IMR-90 (cell line): ENCODE data around the gene VAMP3. TPM values are rescaled to one million over a fixed set of nuclear protein-coding genes. Genes with fewer than 3 reads are reported as not detected.

ENCODE experiments used
- ATAC-seq: fragments of 200-7000 bp; cut with Tn5 transposase; 2 replicates; pipeline ENCODE4 v1.9.1; 2020; ENCODE audit warnings: low read depth, mild to moderate bottlenecking, moderate library complexity
- BruUV-seq: library from RNA; stranded (reverse); fragments of 400-500 nt; replicated peaks from 2 replicates; lab custom pipeline; 2021; lab: Mats Ljungman, UMichigan
- CTCF ChIA-PET: fragments of 300-600 bp; formaldehyde crosslinking; extraction: SDS; loops from one replicate; lab custom pipeline; 2021; ENCODE audit warnings: antibody characterized with exemption; lab: Yijun Ruan, JAX
- POLR2A ChIA-PET: fragments of 300-600 bp; sonication (Branson Sonifier 250); formaldehyde crosslinking; loops from one replicate; lab custom pipeline; 2022; ENCODE audit warnings: antibody characterized with exemption; ENCODE audit not compliant: unreplicated experiment; lab: Charles Lee
- DNase-seq: peaks from one replicate; pipeline ENCODE4 v3.0.0; 2013
- H2AFZ ChIP-seq: replicated peaks from 2 replicates; pipeline ENCODE3; 2013; ENCODE audit warnings: low read length, mild to moderate bottlenecking; ENCODE audit not compliant: poor library complexity
- H2AK5ac ChIP-seq: 2 replicates; pipeline ENCODE4 v1.6.1; 2013; ENCODE audit warnings: low read depth, low read length, inconsistent platforms
- H2AK9ac ChIP-seq: replicated peaks from 2 replicates; pipeline ENCODE3; 2013; ENCODE audit warnings: mild to moderate bottlenecking, low read depth, low read length, moderate library complexity; ENCODE audit not compliant: poor library complexity
- H2BK120ac ChIP-seq: 2 replicates; pipeline ENCODE4 v1.6.1; 2013; ENCODE audit warnings: low read depth, low read length, inconsistent platforms
- H2BK15ac ChIP-seq: 3 replicates; pipeline ENCODE4 v1.6.1; 2013; ENCODE audit warnings: low read depth, low read length, inconsistent platforms
- H2BK20ac ChIP-seq: 2 replicates; pipeline ENCODE4 v1.6.1; 2013; ENCODE audit warnings: low read depth, mild to moderate bottlenecking, inconsistent platforms, low read length, moderate library complexity
- H2BK5ac ChIP-seq: 2 replicates; pipeline ENCODE4 v1.6.1; 2013; ENCODE audit warnings: mild to moderate bottlenecking, low read depth, low read length, inconsistent platforms; ENCODE audit not compliant: poor library complexity, severe bottlenecking
- H3K14ac ChIP-seq: replicated peaks from 2 replicates; pipeline ENCODE4 v1.6.1; 2013; ENCODE audit warnings: low read depth, low read length, inconsistent platforms
- H3K18ac ChIP-seq: 2 replicates; pipeline ENCODE4 v1.6.1; 2013; ENCODE audit warnings: low read depth, low read length, control low read depth
- H3K23ac ChIP-seq: 2 replicates; pipeline ENCODE4 v1.6.1; 2013; ENCODE audit warnings: low read depth, low read length, inconsistent platforms
- H3K27ac ChIP-seq: 2 replicates; pipeline ENCODE4 v1.5.1; 2013; ENCODE audit warnings: mild to moderate bottlenecking, control low read depth, low read length; ENCODE audit not compliant: insufficient read depth
- H3K27me3 ChIP-seq: 2 replicates; pipeline ENCODE4 v1.6.1; 2013; ENCODE audit warnings: low read length; ENCODE audit not compliant: control insufficient read depth, insufficient read depth
- H3K36me3 ChIP-seq: 2 replicates; pipeline ENCODE4 v1.6.1; 2013; ENCODE audit warnings: low read length, mixed read lengths; ENCODE audit not compliant: control insufficient read depth, insufficient read depth
- H3K4ac ChIP-seq: 2 replicates; pipeline ENCODE4 v1.6.1; 2013; ENCODE audit warnings: low read depth, low read length, inconsistent platforms
- H3K4me1 ChIP-seq: 2 replicates; pipeline ENCODE4 v1.6.1; 2013; ENCODE audit warnings: low read length, mixed read lengths; ENCODE audit not compliant: control insufficient read depth, insufficient read depth
- H3K4me2 ChIP-seq: 2 replicates; pipeline ENCODE4 v1.6.1; 2013; ENCODE audit warnings: low read depth, mild to moderate bottlenecking, control low read depth, low read length, moderate library complexity
- H3K4me3 ChIP-seq: 2 replicates; pipeline ENCODE4 v1.5.1; 2013; ENCODE audit warnings: low read depth, mild to moderate bottlenecking, control low read depth, low read length, moderate library complexity; ENCODE audit not compliant: insufficient read depth
- H3K56ac ChIP-seq: 2 replicates; pipeline ENCODE4 v1.6.1; 2013; ENCODE audit warnings: low read length, inconsistent platforms; ENCODE audit not compliant: insufficient read depth; ENCODE audit errors: extremely low read depth
- H3K79me1 ChIP-seq, 2 experiments: 2 replicates each; pipeline ENCODE4 v1.6.1; 2013; ENCODE audit warnings: low read length in 2 of 2, inconsistent platforms in 1 of 2, low read depth in 1 of 2
- H3K9ac ChIP-seq: 2 replicates; pipeline ENCODE4 v1.6.1; 2013; ENCODE audit warnings: low read depth, low read length, control low read depth
- H3K9me1 ChIP-seq: 2 replicates; pipeline ENCODE4 v1.6.1; 2013; ENCODE audit warnings: low read length, inconsistent platforms; ENCODE audit not compliant: insufficient read depth
- H3K9me3 ChIP-seq: 2 replicates; pipeline ENCODE4 v1.6.1; 2013; ENCODE audit warnings: low read length; ENCODE audit not compliant: control insufficient read depth, insufficient read depth
- H4K20me1 ChIP-seq: 2 replicates; pipeline ENCODE4 v1.6.1; 2013; ENCODE audit warnings: low read length, inconsistent platforms; ENCODE audit not compliant: insufficient read depth
- H4K5ac ChIP-seq: 2 replicates; pipeline ENCODE4 v1.6.1; 2013; ENCODE audit warnings: mild to moderate bottlenecking, low read depth, low read length, control low read depth
- H4K8ac ChIP-seq, 2 experiments: 2 replicates each; pipeline ENCODE4 v1.6.1; 2013; ENCODE audit warnings: low read depth in 2 of 2, low read length in 2 of 2, control low read depth in 1 of 2, inconsistent platforms in 1 of 2
- H4K91ac ChIP-seq: 2 replicates; pipeline ENCODE4 v1.6.1; 2013; ENCODE audit warnings: low read depth, low read length, inconsistent platforms; ENCODE audit not compliant: insufficient read depth
- BHLHE40 ChIP-seq: fragments of 150-350 bp; IDR thresholded peaks from 2 replicates; pipeline ENCODE4 v1.6.1; 2016; ENCODE audit warnings: mild to moderate bottlenecking, low read depth, low read length
- CEBPB ChIP-seq: IDR thresholded peaks from 2 replicates; pipeline ENCODE4 v1.6.1; 2012; ENCODE audit warnings: low read depth, low read length, improper control_type of control experiment
- CHD1 ChIP-seq: IDR thresholded peaks from 2 replicates; pipeline ENCODE4 v1.6.1; 2012; ENCODE audit warnings: low read depth, low read length, improper control_type of control experiment
- ELK1 ChIP-seq: fragments of 150-350 bp; IDR thresholded peaks from 2 replicates; pipeline ENCODE4 v1.6.1; 2016; ENCODE audit warnings: low read depth, mild to moderate bottlenecking, low read length, moderate library complexity, borderline replicate concordance
- FOS ChIP-seq: fragments of 150-350 bp; IDR thresholded peaks from 2 replicates; pipeline ENCODE4 v1.6.1; 2016; ENCODE audit warnings: low read depth, low read length
- MAFK ChIP-seq: IDR thresholded peaks from 2 replicates; pipeline ENCODE4 v1.6.1; 2012; ENCODE audit warnings: low read depth, low read length, improper control_type of control experiment
- MAZ ChIP-seq: IDR thresholded peaks from 2 replicates; pipeline ENCODE4 v1.6.1; 2012; ENCODE audit warnings: low read depth, mild to moderate bottlenecking, low read length, improper control_type of control experiment, moderate library complexity, borderline replicate concordance
- MXI1 ChIP-seq: IDR thresholded peaks from 2 replicates; pipeline ENCODE4 v1.6.1; 2012; ENCODE audit warnings: low read depth, mild to moderate bottlenecking, low read length, moderate library complexity, borderline replicate concordance
- NFE2L2 ChIP-seq: fragments of 150-350 bp; IDR thresholded peaks from 2 replicates; pipeline ENCODE4 v1.6.1; 2016; ENCODE audit warnings: low read depth, mild to moderate bottlenecking, low read length
- POLR2A ChIP-seq: IDR thresholded peaks from 2 replicates; pipeline ENCODE4 v1.6.1; 2012; ENCODE audit warnings: mild to moderate bottlenecking, low read depth, low read length
- RAD21 ChIP-seq: IDR thresholded peaks from 2 replicates; pipeline ENCODE4 v1.6.1; 2012; ENCODE audit warnings: low read length, improper control_type of control experiment
- RCOR1 ChIP-seq: IDR thresholded peaks from 2 replicates; pipeline ENCODE4 v1.6.1; 2012; ENCODE audit warnings: mild to moderate bottlenecking, low read length, improper control_type of control experiment; ENCODE audit not compliant: insufficient replicate concordance
- RFX5 ChIP-seq: IDR thresholded peaks from 2 replicates; pipeline ENCODE4 v1.8.0; 2012; ENCODE audit warnings: low read depth, mild to moderate bottlenecking, low read length, moderate library complexity
- SMC3 ChIP-seq: fragments of 150-350 bp; IDR thresholded peaks from 2 replicates; pipeline ENCODE4 v1.6.1; 2016; ENCODE audit warnings: low read depth, mild to moderate bottlenecking, antibody characterized with exemption, low read length, moderate library complexity
- WGBS, 2 experiments: methylation state at CpG; one replicate each; pipeline versions ENCODE4 v1.1.5 to v1.1.7; 2013; ENCODE audit warnings: missing lambda C conversion rate in 2 of 2; ENCODE audit not compliant: insufficient read length in 1 of 2; ENCODE audit errors: extremely low coverage in 2 of 2; 5-methylcytosine and 5-hydroxymethylcytosine counted together
- dilution Hi-C: fragments of 300-500 bp; cut with HindIII; formaldehyde crosslinking; loops from one replicate; pipeline ENCODE4 v1.14.3; 2018; ENCODE audit warnings: low sequenced_read_pairs; ENCODE audit not compliant: unreplicated experiment
- in situ Hi-C: fragments of 300-500 bp; cut with MboI; formaldehyde crosslinking; loops from 3 replicates; pipeline ENCODE4 v1.14.3; 2019; ENCODE audit warnings: low sequenced_read_pairs, inconsistent platforms, mixed read lengths
- intact Hi-C: fragments of 100-400 bp; cut with micrococcal nuclease; formaldehyde crosslinking; loops from 2 replicates; pipeline ENCODE4 v1.10.0; 2022
- polyA plus RNA-seq, 3 experiments: library from polyadenylated mRNA; depleted of rRNA; stranded (reverse); fragments of >200 nt; gene quantifications; 2 replicates each; pipeline ENCODE4 v1.2.3, GENCODE V29; 2012; ENCODE audit warnings: low replicate concordance in 1 of 3
- total RNA-seq: library from RNA; depleted of rRNA; stranded (reverse); fragments of >200 nt; gene quantifications from 2 replicates; pipeline ENCODE4 v1.2.3, GENCODE V29; 2012
- TF ChIP-seq, protein P1 (sequence below): fragments of 150-350 bp; IDR thresholded peaks from 2 replicates; pipeline ENCODE4 v1.6.1; 2017; ENCODE audit warnings: mild to moderate bottlenecking, antibody characterized with exemption, low read length, low read depth
- TF ChIP-seq, protein P2 (sequence below): conservative IDR thresholded peaks from 2 replicates; pipeline ENCODE4 v1.5.1; 2012; ENCODE audit warnings: mild to moderate bottlenecking, low read depth, low read length, improper control_type of control experiment

The VAMP3 gene
- total and polyA plus RNA-seq, 2 of the 4 experiments (the other 2 are of a cell fraction), result 99.1 to 354 TPM

DNA sequence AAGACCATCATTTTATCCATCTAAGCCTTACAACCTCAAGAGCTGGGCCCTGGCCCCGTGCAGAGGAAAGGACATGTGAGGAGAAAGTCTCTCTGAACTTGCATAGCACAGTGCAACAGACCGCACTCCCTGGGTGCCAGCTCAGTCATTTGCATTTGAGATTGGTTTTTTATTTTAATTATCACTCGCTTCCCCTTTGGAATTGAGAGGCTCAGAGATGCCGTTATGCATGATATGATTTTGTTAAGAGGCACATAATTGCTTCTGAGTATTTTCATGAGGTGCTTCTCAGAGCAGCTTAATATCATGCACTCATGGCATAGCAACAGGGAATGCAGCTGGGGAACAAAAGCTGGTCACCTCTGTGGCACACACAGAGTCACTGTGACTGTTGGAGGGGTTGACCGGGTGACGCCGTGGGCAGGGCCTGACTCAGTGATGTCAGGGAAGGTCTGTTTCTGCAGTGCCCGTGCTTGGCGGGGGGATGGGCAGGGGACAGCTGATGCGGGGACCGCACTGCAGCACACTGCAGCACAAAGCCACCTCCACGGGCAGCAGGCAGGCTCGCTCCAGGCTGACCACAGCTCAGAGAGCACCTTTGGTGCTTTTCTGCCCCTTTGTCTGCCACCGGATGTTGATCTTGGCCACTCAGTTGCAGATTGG lies 43.2 kb upstream of the VAMP3 start:
- WGBS, 2 experiments, result 82% methylated on average over 8 of the region's 14 CpGs; no CpG with 5 or more reads in 1 of the 2 experiments
- no peaks in the 10 kb centered on the region for H3K9me3 ChIP-seq
- H3K4me1 ChIP-seq, result no peaks in the 10 kb centered on the region
- H3K79me1 ChIP-seq, result no peaks in the 10 kb centered on the region
- H4K91ac ChIP-seq, result no peak overlapping the region
- TF ChIP-seq, protein P1, sequence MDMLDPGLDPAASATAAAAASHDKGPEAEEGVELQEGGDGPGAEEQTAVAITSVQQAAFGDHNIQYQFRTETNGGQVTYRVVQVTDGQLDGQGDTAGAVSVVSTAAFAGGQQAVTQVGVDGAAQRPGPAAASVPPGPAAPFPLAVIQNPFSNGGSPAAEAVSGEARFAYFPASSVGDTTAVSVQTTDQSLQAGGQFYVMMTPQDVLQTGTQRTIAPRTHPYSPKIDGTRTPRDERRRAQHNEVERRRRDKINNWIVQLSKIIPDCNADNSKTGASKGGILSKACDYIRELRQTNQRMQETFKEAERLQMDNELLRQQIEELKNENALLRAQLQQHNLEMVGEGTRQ, result no peak
- TF ChIP-seq RFX5 (no peak), CHD1 (no peak), RCOR1 (no peak), POLR2A (no peak), FOS (no peak), MAFK (no peak), CEBPB (no peak), ELK1 (no peak), SMC3 (no peak), NFE2L2 (no peak), MXI1 (no peak), RAD21 (no peak), MAZ (no peak), BHLHE40 (no peak)
- TF ChIP-seq, protein P2, sequence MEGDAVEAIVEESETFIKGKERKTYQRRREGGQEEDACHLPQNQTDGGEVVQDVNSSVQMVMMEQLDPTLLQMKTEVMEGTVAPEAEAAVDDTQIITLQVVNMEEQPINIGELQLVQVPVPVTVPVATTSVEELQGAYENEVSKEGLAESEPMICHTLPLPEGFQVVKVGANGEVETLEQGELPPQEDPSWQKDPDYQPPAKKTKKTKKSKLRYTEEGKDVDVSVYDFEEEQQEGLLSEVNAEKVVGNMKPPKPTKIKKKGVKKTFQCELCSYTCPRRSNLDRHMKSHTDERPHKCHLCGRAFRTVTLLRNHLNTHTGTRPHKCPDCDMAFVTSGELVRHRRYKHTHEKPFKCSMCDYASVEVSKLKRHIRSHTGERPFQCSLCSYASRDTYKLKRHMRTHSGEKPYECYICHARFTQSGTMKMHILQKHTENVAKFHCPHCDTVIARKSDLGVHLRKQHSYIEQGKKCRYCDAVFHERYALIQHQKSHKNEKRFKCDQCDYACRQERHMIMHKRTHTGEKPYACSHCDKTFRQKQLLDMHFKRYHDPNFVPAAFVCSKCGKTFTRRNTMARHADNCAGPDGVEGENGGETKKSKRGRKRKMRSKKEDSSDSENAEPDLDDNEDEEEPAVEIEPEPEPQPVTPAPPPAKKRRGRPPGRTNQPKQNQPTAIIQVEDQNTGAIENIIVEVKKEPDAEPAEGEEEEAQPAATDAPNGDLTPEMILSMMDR, result no peak
- no peak overlapping the region for H2BK5ac ChIP-seq
- no peak overlapping the region for H3K23ac ChIP-seq
- dilution Hi-C loops (no loop called here), in situ Hi-C loops (no loop called here), intact Hi-C loops (no loop called here)
- peaks cover 42% of the 10 kb centered on the region for H3K27me3 ChIP-seq
- H3K4me2 ChIP-seq, result no peak overlapping the region
- H3K27ac ChIP-seq, result no peak overlapping the region
- H3K14ac ChIP-seq, result no peak overlapping the region
- H4K5ac ChIP-seq, result no peak overlapping the region
- no peak overlapping the region for H3K56ac ChIP-seq
- no peak overlapping the region for H2AK5ac ChIP-seq
- H4K20me1 ChIP-seq, result no peaks in the 10 kb centered on the region
- H3K4ac ChIP-seq, result no peak overlapping the region
- no peak overlapping the region for H3K4me3 ChIP-seq
- H3K9ac ChIP-seq, result no peak overlapping the region
- H3K9me1 ChIP-seq, result no peaks in the 10 kb centered on the region
- CTCF ChIA-PET, result no interaction called here
- POLR2A ChIA-PET, result no interaction called here
- BruUV-seq, result no TSS peak
- H2BK15ac ChIP-seq, result no peak overlapping the region
- H2AFZ ChIP-seq, result no peak overlapping the region
- H4K8ac ChIP-seq, result no peak overlapping the region
- no peak overlapping the region for H2AK9ac ChIP-seq
- no peak overlapping the region for H2BK120ac ChIP-seq
- no peak overlapping the region for H2BK20ac ChIP-seq
- DNase-seq (no peak), ATAC-seq (no peak)
- no peak overlapping the region for H3K18ac ChIP-seq
- H3K36me3 ChIP-seq, result no peaks in the 10 kb centered on the region
